ENCODE data around the gene COMMD9.

GRCh38 chr11:36222831-36223635 is 66.2 kb downstream of the COMMD9 start:
- TF ChIP-seq POLR2A (IDR thresholded peaks at IDR 0.05) (no peak), CTCF (IDR thresholded peaks at IDR 0.05) (no peak)

All from testis (tissue), 2 donors.